ENCODE measurements around the gene PLOD1.

DNA sequence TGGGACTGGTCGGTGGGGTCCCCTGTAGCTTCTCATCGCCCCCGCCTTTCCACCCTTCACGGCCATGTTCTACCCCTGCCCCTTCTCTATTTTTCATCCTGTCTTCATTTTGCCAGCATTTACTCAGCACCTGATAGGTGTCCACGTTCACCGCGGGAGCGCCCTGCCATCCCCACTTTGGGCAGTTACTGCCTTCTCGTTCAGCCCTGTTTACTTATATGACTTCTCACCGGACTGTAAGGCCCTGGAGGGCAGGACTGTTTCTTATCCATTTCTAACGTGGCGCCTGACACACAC lies 46.1 kb downstream of the PLOD1 start:
- TF ChIP-seq, protein P1, sequence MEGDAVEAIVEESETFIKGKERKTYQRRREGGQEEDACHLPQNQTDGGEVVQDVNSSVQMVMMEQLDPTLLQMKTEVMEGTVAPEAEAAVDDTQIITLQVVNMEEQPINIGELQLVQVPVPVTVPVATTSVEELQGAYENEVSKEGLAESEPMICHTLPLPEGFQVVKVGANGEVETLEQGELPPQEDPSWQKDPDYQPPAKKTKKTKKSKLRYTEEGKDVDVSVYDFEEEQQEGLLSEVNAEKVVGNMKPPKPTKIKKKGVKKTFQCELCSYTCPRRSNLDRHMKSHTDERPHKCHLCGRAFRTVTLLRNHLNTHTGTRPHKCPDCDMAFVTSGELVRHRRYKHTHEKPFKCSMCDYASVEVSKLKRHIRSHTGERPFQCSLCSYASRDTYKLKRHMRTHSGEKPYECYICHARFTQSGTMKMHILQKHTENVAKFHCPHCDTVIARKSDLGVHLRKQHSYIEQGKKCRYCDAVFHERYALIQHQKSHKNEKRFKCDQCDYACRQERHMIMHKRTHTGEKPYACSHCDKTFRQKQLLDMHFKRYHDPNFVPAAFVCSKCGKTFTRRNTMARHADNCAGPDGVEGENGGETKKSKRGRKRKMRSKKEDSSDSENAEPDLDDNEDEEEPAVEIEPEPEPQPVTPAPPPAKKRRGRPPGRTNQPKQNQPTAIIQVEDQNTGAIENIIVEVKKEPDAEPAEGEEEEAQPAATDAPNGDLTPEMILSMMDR (conservative IDR thresholded peaks at IDR 0.05; ENCODE audit: low read depth, low read length), result no peak
- no peak for TF ChIP-seq EZH2 (IDR thresholded peaks at IDR 0.05; ENCODE audit: borderline replicate concordance, low read depth, low read length, poor library complexity, severe bottlenecking)

Measured in A673 (cell line).